ENCODE data around the gene AHNAK2.

AHNAK2 gene

DNA sequence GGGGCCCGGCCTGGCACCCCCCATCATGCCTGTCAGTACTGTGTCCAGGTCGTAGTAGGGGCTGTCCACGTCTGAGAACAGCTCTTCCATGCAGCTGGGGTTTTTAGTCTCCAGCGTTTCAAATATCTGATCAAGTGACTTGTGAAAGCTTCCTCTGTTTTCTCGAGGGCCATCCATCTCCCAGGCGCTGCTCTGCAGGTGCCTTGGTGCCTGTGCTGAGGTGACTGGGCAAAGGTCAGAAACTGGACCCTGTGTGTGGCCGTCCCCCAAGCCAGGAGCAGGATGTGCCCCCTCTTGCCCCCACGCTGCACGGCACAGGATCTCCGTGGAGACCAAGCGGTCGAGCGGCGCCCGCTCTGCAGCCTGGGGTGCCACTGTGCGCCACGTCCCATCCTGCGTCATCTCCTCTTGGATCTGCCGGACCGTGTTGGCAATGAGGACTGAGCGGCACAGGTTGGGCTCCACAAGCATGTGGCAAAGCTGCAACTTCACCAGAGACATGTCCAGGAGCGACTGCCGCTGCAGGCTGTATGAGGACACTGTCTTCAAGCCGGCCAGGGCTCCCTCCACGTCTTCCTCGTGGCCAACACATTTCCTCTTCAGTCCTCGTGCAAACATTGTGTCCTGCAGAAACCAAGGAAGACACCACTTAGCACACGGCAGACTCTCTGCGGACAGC is 33.3 kb upstream of the AHNAK2 start:
- no peak for DNase-seq (ENCODE audit: low read depth)

GRCh38 chr14:105010891-105011291 is 32.7 kb upstream of the AHNAK2 start:
- no peak for DNase-seq (ENCODE audit: low read depth)

GRCh38 chr14:105010106-105010505 is 31.9 kb upstream of the AHNAK2 start:
- no peak for DNase-seq (ENCODE audit: low read depth)

DNA sequence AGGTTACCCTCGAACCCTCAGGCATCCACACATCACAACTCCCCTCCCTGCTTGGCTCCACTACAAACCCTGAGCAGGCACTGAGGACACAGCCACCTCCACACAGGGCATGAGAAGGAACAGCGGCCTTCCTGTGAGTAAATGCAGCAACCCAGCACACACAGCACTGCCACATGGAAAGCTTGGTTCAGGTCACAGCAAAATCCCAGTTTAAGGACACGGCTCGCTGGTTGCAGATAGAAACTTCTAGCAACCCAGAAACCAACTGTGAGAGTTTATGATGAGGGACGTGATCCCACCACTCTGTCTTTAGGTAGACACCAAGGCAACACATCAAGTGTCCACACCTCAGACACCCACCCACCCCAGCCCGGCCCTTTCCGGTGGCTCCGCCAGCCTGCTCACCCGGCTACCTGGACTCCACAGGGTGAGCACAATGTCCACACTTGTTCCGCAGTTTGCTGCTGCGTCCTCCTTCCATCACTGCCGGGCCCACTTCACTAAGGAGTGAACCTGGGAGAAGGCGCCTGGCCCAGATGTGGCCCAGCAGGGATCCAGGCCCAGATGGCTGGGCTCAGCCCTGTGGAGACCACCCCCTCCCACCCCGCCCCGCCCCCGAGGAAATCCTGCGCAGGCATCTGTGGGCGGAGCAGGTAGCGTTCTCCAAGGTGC is 29.6 kb upstream of the AHNAK2 start:
- DNase-seq (ENCODE audit: low read depth) = no peak

DNA sequence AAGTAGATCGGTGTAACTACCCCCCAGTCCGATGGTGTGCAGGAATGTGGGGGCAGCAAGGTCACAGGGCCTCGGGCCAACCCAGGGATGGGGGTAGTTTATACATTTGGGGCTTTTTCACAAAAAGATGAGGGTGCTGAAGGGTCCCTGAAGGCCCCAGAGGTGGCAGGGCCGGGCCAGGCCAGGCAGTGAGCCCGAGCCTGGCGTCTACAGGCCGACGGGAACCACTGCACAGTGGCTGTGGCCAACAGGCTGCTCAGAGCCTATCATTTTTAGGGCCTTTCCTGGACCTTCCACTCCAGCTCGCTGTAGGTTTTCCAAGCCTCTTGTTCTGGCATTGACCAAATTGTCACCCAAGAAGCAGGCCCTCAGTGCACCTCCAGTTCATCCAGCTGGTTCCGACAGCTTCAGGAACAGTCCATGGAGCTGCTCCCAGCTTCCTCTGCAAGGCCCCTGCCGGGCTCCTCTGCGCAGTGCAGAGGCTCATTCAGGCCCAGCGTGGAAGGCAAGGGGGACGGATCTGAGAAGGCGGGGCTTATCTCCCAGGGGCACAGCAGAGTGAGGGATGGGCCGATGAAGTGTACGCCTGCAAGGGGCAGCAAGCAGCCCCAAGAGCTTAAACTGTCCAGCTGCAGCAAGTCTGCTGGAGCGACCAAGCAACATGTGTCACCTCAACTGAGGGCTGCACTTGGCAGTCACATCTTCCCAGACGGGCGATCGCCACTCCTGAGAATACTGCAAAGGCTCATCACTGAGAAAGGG is 28.8 kb upstream of the AHNAK2 start:
- DNase-seq (ENCODE audit: low read depth) = no peak

DNA sequence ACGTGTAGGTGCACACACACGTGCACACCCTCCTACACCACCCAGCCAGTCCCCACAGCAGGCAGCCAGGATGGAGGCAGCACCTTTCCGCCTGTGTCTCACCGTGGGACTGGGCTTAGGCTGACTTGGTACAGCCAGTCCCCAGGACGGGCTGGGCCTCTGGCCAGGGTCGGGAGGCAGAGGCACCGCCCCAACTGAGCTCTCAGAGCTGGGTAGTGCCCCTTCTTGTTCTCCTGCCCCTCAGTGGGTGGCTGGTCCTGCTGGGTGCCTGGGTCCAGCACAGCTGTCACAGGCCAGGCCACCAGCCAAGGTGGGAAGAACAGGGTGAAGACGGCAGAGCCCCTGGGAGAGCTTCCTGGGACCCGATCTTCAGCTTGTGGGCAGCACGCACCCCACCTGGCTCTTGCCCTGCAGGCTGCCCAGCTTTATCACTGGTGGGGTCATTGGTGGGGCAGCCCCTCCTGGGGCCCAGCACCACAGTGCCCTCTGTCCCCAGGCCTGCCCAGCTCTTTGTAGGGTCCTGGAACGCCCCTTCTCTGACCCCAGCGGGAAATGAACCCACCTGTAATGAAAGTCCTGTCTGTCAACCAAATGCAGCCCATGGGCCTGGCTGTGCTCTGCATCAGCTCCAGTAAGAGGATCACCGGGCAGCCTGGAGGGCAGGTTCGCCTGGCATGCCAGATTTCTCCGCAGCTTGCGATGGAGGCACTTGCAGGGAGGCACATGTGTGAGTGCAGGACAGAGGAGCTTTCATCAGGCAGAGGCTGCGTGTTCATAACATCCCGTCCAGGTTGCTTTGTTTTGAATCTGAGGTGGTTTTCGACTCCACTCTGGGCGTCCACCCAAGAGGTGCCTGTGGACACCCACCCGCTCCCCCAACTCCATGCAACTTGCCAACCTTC is 28.0 kb upstream of the AHNAK2 start:
- DNase-seq (ENCODE audit: low read depth) = no peak

- no peak for DNase-seq (ENCODE audit: low read depth)
Observed at GRCh38 chr14:105005329-105005928, 27.3 kb upstream of the AHNAK2 start.

- no peak for DNase-seq (ENCODE audit: low read depth)
Observed at GRCh38 chr14:104999361-104999760, 21.2 kb upstream of the AHNAK2 start.

GRCh38 chr14:104998801-104999200 is 20.6 kb upstream of the AHNAK2 start:
- DNase-seq (ENCODE audit: low read depth) = no peak

DNA sequence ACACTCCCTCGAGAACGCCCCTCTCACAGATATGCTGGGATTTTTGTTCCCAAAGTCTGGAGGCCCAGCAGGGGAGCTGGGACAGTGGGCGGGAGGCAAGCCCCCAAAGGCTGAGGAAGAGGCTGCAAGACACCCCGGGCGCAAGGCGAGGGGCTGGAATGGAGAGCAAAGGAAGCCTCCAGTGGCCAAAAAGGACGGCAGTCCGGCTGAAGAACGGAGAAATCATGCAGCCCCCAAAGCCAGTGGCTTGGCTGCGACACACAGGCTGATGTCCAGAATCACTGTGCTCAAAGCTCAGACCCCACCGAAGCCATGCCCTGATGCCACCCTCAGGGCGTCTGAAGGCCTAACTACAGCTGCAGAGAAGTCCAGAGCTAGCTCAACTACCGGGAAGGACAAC is 18.3 kb upstream of the AHNAK2 start:
- DNase-seq (ENCODE audit: low read depth) = no peak

DNA sequence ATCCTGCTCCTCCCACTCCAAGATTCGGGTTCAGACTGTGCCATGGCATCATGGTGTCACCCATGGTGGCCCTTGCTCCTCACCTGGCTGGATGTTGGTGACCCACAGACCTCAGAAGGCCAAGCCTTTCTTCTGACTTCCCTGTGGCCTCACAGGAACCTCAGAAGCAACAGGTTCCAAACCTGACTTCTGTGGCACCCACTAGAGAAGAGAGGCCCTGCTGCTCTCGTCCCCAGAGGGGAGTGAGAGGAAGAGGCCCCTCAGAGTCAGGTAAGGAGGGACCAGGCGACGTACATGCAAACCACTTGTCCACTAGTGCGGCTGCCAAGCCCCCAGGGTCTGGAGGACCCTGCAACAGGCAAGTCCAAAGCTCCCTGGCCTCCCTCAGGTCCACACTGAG is 17.9 kb upstream of the AHNAK2 start:
- DNase-seq (ENCODE audit: low read depth) = no peak

DNA sequence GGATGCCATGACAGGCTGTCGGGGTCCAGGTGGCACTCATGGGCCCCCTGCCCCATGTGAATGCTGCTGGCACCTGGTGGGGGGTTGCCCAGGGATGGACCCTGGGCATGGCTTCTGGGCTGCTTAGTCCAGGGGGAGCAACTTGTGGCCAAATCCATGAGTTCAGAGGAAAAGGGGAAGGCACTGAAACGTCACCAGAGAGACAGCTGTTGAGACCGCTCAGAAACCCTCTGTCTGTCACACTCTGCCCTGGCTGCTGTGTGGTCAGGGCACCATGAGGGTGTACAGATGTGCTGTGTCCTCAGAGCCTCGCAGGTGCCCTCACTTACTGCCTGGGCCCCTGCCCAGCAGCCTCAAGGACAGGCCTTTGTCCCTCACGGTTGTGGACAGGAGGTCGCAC is 16.8 kb upstream of the AHNAK2 start:
- no peak for DNase-seq (ENCODE audit: low read depth)

DNA sequence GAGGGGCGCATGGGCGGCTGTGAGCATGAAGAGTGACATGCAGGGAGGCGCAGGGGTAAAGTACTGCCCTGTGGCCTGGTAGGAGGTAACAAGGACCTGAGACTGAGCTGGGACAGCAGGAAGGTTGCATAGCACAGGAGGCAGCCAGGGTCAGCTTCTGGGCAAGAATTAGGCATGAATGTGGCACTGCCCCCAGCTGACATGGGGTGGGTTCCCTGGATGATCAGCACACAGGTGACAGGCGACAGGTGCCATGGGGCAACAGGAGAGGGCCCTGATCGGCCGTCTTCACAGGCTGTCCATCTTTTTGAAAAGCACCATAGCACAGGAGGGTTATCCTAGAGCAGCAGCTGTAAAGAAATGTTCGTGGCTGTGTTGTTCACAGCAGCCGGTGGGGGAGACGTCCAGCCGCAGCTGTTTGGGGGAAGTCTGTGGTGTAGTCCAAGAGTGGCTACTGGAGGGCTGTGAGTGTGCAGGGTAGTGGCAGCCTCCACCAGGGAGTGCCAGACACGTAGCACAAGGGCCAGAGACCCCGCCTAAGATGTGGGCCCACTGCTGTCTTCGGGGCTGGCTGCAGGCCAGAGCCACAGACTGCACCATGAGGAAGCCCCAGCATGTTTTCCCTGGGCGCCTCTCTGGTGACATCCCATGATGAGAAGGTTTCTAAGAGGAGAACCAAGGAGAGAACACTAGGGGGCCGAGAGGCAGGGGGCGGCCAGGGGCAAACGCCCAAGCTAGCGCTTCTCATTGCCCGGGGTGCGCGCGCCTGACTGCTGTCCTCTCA is 15.8 kb upstream of the AHNAK2 start:
- no peak for DNase-seq (ENCODE audit: low read depth)

- no peak for DNase-seq (ENCODE audit: low read depth)
Observed at GRCh38 chr14:104993306-104993705, 15.1 kb upstream of the AHNAK2 start.

GRCh38 chr14:104992501-104992900 is 14.3 kb upstream of the AHNAK2 start:
- no peak for DNase-seq (ENCODE audit: low read depth)

DNA sequence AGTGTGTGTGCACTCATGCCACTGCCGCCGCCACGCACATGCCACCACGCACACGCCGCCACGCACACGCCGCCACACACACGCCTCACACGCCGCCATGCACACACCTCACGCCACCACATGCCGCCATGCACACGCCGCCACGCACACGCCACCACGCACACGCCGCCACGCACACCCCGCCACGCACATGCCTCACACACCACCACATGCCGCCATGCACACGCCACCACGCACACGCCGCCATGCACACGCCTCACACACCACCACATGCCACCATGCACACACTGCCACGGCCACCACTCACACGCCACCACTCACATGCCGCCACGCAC is 13.7 kb upstream of the AHNAK2 start:
- DNase-seq (ENCODE audit: low read depth) = no peak

- no peak for DNase-seq (ENCODE audit: low read depth)
Observed at GRCh38 chr14:104989951-104990303, 11.8 kb upstream of the AHNAK2 start.

DNA sequence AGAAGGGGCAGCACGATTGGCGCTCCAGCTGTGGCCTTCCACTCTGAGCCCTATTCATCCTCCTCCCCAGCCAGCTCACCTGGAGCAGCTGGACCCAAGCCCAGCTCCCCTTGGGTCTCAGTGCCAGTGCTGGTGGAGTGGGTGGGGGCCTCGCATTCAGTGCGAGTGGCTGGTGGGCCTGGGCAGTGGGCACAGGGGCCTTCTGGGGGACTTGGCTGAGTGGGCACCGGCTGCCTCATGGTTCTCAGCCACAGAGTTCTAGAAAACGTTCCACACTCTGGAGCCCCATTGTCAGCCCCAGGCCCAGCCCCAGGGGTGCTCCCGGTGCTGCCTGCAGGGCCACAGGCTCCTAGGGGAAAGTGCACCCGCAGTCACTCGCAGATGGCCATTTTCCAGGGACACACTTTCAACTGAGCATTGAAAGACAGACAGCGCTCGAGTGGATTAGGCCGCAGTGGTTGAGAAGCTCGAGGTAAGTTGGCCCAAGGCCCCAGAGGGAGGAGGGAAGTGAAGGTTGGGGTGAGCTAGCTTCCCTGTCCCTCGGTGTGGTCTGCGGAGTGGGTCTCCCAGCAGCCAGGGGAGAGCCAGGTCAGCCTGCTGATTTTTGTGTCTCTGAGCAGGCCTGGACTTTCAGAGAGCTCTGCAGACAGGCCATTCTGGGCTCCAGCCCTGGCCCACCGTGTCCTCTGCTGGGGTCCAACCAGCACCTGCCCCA is 11.2 kb upstream of the AHNAK2 start:
- no peak for DNase-seq (ENCODE audit: low read depth)

- DNase-seq (ENCODE audit: low read depth) = no peak
Observed at GRCh38 chr14:104986487-104987164, 8.5 kb upstream of the AHNAK2 start.

Data from stimulated activated CD8-positive, alpha-beta memory T cell treated with anti-CD3 and anti-CD28 coated beads, Interleukin-15, amount 100 ng/mL, for 24 hours (primary cell).